ENCODE measurements around the gene MYCBPAP. TPM values are rescaled to one million over a fixed set of nuclear protein-coding genes. Genes with fewer than 3 reads are reported as not detected.
A peak's percentile ranks its signal among the peaks of the same experiment; 100 is the strongest.

MYCBPAP gene
- total and polyA plus RNA-seq, 5 experiments from 2014 or later: 0.80 to 2.6 (median 1.3) TPM; not detected in 1

DNA sequence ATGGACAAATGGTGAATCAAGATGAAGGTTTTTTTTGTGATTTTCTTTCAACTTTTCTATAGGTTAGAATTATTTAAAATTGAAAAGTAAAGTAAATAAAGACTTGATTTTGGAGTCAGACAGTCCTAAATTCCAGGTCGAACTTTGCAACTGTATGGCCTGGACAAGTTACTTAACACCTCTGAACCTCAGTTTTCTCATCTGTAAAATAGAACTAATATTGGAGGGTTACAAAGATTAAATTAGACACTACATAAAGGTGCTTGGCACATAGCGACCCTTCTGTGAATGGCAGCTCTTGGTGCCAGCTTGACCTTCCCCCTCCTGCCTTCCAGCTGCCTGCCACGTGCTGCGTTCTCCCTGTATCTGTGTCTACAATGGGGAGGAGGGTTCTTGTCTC lies 26.6 kb upstream of the MYCBPAP start:
- peaks cover 0 to 1% (median 0%) of the 10 kb centered on the region in 5 donors for H3K27me3 Mint-ChIP-seq
- no peaks in the 10 kb centered on the region for H3K9me3 Mint-ChIP-seq
- ATAC-seq (no peak), DNase-seq (no peak)
- peaks cover 0 to 47% (median 16%) of the 10 kb centered on the region in 3 donors for H3K36me3 Mint-ChIP-seq
- POLR2A ChIA-PET: no interaction called here
- H3K4me3 Mint-ChIP-seq: peak overlapping the region in 1 of 10 donors; percentile 41
- no peak overlapping the region for H3K27ac Mint-ChIP-seq
- peaks cover 11 to 34% (median 29%) of the 10 kb centered on the region in 4 donors for H3K4me1 Mint-ChIP-seq

DNA sequence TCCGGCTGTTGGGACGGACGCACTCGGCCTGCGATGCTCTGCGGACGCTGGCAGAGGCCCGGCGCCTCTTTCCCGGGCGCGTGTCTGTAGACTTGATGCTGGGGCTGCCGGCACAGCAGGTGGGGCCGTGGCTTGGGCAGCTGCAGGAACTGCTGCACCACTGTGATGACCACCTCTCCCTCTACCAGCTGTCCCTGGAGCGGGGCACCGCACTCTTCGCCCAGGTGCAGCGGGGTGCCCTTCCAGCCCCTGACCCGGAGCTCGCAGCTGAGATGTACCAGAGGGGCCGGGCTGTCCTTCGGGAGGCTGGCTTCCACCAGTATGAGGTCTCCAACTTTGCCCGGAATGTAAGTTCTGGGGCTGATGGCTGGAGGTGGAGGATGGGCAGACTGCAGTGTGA lies 26.1 kb upstream of the MYCBPAP start:
- Mint-ChIP-seq H3K9me3 (no peaks in the 10 kb centered on the region), H3K4me3 (peak overlapping the region in 1 of 10 donors; percentile 41), H3K27ac (peak overlapping the region in 3 of 10 donors; percentile 7 to 79 (median 48)), H3K36me3 (peaks cover 0 to 47% (median 16%) of the 10 kb centered on the region in 3 donors), H3K27me3 (no peaks in the 10 kb centered on the region), H3K4me1 (peaks cover 11 to 34% (median 29%) of the 10 kb centered on the region in 4 donors)
- POLR2A ChIA-PET: no interaction called here
- ATAC-seq (no peak), DNase-seq (no peak)

DNA sequence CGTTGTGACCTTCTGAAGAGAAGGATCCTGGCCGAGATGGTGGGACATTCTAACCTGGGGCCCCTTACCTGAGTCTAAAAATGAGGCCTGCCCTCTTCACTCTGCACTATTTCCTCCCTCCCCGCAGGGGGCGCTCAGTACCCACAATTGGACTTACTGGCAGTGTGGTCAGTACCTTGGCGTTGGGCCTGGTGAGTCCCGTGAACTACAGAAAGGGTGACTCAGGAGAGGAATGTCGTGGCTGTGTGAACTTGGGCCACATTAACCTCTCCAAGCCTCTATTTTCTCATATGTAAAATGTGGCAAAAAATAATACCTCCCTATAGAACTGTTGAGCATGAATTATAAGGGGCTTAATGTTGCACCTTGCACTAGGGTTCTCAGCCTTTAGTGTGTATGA lies 25.7 kb upstream of the MYCBPAP start:
- H3K4me3 Mint-ChIP-seq: no peak overlapping the region
- no peaks in the 10 kb centered on the region for H3K9me3 Mint-ChIP-seq
- peaks cover 11 to 34% (median 29%) of the 10 kb centered on the region in 4 donors for H3K4me1 Mint-ChIP-seq
- peak; percentile 37 to 80 (median 61) for DNase-seq
- ATAC-seq: no peak
- POLR2A ChIA-PET: no interaction called here
- H3K36me3 Mint-ChIP-seq: peaks cover 0 to 47% (median 16%) of the 10 kb centered on the region in 3 donors
- peak overlapping the region in 7 of 10 donors; percentile 14 to 79 (median 48) for H3K27ac Mint-ChIP-seq
- no peaks in the 10 kb centered on the region for H3K27me3 Mint-ChIP-seq

DNA sequence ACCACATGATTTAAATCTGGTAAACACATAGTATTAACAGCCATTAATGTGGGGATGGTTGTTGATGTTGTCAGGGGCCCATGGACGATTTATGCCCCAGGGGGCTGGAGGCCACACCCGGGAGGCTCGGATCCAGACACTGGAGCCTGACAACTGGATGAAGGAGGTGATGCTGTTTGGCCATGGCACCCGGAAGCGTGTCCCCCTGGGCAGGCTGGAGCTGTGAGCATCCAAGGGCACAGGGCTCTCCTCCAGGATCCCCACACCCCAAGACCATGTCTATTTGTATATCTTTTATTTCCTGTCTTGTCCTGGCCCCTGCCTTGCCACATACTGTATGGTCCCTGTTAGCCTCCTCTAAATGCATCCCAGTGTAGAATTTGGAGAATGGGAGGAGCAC lies 25.0 kb upstream of the MYCBPAP start:
- peaks cover 8 to 28% (median 25%) of the 10 kb centered on the region in 4 donors for H3K4me1 Mint-ChIP-seq
- peak overlapping the region in 1 of 10 donors; percentile 33 for H3K27ac Mint-ChIP-seq
- ATAC-seq: no peak
- H3K27me3 Mint-ChIP-seq: no peaks in the 10 kb centered on the region
- peak in 1 of 10 donors; percentile 36 for DNase-seq
- peaks cover 0 to 48% (median 16%) of the 10 kb centered on the region in 3 donors for H3K36me3 Mint-ChIP-seq
- H3K9me3 Mint-ChIP-seq: no peaks in the 10 kb centered on the region
- H3K4me3 Mint-ChIP-seq: no peak overlapping the region
- POLR2A ChIA-PET: interaction anchor here (1.2 kb wide), 1 partner anchor 86 kb away, joined by 3 read pairs; the partner anchor contains the start of gene LRRC59

DNA sequence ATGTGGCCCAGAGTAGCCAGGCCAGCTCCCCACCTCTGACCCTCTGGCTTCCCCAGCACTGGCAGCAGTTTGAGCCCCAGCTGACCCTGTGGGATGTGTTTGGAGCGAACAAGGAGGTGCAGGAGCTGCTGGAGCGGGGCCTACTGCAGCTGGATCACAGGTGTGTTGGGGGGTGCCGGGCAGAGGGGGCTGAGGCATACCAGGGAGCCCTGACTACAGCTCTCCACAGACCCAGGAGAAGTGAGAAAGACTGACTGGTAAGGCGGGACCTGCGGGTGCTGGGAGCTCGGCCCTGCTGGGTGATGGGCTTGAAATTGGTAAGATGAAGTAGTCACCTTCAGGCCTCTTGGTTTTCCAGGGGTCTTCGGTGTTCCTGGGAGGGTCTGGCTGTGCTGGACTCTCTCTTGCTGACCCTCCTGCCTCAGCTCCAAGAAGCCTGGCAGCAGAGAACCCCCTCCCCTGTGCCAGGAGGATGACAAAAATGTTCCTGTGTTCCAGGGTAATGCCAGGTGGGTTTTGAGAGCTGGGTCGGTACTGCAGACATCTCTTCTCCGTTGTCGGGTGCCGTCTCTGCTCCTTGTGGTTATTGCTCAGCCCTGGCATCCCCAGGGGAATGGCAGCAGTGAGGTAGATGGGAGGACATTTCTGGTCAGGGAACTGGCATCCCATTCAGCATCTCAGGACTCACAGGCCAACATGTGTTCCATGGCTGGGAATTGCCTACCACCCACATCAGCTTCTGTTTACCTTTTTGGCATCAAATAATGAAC lies 23.7 kb upstream of the MYCBPAP start:
- Mint-ChIP-seq H3K27me3 (no peaks in the 10 kb centered on the region), H3K36me3 (peaks cover 0 to 48% (median 16%) of the 10 kb centered on the region in 3 donors), H3K27ac (peak overlapping the region in 2 of 10 donors; percentile 10 to 24), H3K4me3 (no peak overlapping the region), H3K4me1 (peaks cover 6 to 22% (median 18%) of the 10 kb centered on the region in 4 donors), H3K9me3 (no peaks in the 10 kb centered on the region)
- DNase-seq (no peak), ATAC-seq (no peak)
- POLR2A ChIA-PET: interaction anchor here (1.2 to 1.3 kb wide), 2 partner anchors 27 to 88 kb away, joined by 3 read pairs; partner anchors contain the start of gene LRRC59

DNA sequence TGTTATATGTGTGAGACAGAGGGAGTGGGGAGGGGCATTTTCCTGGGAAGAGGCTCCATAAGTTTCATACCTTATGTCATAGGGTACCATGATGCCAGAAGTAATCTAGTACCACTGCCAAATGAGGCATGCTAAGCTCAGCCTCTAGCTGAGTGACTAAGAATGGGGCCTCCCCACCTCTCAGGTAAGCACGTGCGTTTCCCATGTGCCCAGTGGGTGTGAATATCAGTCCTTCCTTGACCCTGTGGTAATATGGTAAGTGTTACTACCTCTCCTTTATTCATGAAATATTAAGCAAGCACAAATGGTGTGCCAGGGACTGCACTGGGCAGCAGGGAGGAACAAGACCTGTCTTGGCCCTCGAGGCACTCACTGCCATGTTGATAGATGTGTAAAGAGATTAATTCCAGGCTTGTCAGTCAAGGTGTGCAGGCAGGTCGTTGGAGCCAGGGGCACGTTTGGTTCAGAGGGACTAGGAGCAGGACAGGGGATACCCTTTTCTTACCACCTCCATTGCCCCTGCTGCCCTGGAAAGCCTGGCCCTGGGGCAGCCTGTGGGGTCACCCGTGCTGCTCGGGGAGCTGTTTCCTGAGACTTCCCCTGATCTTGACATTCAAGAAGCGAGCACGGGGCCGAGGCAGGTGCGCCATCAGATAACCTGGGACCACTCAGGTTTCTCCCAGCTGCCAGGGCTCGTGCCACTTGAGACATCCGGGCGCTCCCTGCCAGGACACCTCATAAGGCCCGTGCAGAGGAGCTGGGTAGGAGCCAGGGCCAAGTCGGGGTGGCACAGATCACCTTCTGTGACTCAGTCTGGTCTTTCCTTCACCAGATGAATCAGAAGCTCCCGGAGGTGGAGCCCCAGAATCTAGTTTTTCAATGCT lies 20.8 kb upstream of the MYCBPAP start:
- POLR2A ChIA-PET: interaction anchor here (0.6 kb wide), 1 partner anchor 854 kb away, joined by 3 read pairs; no protein-coding TSS in a partner anchor
- Mint-ChIP-seq H3K27me3 (no peaks in the 10 kb centered on the region), H3K4me3 (no peak overlapping the region), H3K36me3 (peaks cover 0 to 37% (median 14%) of the 10 kb centered on the region in 3 donors), H3K4me1 (peaks cover 0 to 4% (median 3%) of the 10 kb centered on the region in 4 donors), H3K27ac (peak overlapping the region in 2 of 10 donors; percentile 11 to 62), H3K9me3 (no peaks in the 10 kb centered on the region)
- no peak for ATAC-seq
- no peak for DNase-seq

DNA sequence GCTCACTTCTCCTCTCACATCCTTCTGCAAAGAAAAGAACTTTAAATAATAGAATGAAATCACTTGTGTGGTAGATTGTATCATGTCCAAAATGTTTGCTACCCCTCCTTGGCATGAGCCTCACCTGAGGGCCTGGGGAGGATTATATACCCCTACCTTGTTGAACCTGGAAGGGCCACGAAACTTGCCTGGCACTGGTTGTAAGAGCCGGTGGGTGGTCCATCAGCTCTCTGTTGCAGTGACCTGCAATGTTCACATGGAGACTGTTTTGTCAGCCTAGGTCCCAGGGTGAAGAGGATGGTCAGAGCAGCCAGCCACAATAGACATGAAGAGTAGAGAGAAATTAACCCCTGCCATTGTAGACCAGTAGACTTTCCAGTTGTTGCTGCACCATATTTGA lies 19.4 kb upstream of the MYCBPAP start:
- H3K9me3 Mint-ChIP-seq: no peaks in the 10 kb centered on the region
- H3K27ac Mint-ChIP-seq: peak overlapping the region in 2 of 10 donors; percentile 46 to 53
- peaks cover 0 to 24% (median 8%) of the 10 kb centered on the region in 3 donors for H3K36me3 Mint-ChIP-seq
- H3K4me3 Mint-ChIP-seq: no peak overlapping the region
- no peak for DNase-seq
- H3K27me3 Mint-ChIP-seq: no peaks in the 10 kb centered on the region
- H3K4me1 Mint-ChIP-seq: peaks cover 0 to under 1% (median 0%) of the 10 kb centered on the region in 4 donors
- ATAC-seq: no peak
- POLR2A ChIA-PET: no interaction called here

DNA sequence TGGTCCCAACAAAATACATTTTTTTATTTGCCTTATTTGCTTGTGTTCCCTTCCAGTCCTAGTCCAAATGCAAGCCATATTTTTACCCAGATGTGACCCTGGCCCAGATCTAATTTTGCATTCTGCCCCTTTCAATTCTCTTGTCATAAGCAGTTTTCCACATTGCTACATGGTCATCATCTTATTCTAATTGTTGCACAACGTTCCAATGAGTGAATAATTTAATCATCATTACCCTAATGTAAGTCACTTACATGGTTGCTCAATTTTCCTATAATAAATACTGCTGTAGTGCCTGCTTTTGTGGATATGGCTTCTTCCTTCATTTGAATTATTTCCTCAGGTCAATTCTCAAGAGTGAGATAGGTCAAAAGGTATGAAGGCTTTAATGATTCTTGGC lies 16.7 kb upstream of the MYCBPAP start:
- POLR2A ChIA-PET: no interaction called here
- H3K27ac Mint-ChIP-seq: no peak overlapping the region
- H3K9me3 Mint-ChIP-seq: no peaks in the 10 kb centered on the region
- H3K4me3 Mint-ChIP-seq: no peak overlapping the region
- H3K27me3 Mint-ChIP-seq: no peaks in the 10 kb centered on the region
- peaks cover 0 to 2% (median 0%) of the 10 kb centered on the region in 4 donors for H3K4me1 Mint-ChIP-seq
- ATAC-seq (no peak), DNase-seq (no peak)
- H3K36me3 Mint-ChIP-seq: peaks cover 0 to 2% (median 0%) of the 10 kb centered on the region in 3 donors

DNA sequence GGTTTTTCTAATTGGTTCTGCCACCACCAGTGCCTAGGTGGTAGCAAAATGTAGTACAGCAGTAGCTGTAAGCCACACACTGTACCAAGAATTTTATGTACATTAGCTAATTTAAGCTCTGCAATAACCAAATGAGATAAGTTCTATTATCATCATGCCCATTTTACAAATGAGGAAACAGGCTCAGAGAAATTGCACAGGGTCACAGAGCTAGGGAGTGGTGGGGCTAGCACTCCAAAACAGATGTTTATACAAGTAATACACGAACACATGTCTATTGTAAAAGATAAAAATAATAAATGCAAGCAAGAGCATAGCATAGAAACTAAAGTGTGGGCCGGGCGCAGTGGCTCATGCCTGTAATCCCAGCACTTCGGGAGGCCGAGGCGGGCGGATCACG lies 16.0 kb upstream of the MYCBPAP start:
- ATAC-seq (no peak), DNase-seq (no peak)
- Mint-ChIP-seq H3K4me1 (peaks cover 0 to 2% (median 0%) of the 10 kb centered on the region in 4 donors), H3K27ac (no peak overlapping the region), H3K36me3 (peaks cover 0 to 2% (median 0%) of the 10 kb centered on the region in 3 donors), H3K4me3 (no peak overlapping the region), H3K27me3 (no peaks in the 10 kb centered on the region), H3K9me3 (no peaks in the 10 kb centered on the region)
- POLR2A ChIA-PET: no interaction called here

DNA sequence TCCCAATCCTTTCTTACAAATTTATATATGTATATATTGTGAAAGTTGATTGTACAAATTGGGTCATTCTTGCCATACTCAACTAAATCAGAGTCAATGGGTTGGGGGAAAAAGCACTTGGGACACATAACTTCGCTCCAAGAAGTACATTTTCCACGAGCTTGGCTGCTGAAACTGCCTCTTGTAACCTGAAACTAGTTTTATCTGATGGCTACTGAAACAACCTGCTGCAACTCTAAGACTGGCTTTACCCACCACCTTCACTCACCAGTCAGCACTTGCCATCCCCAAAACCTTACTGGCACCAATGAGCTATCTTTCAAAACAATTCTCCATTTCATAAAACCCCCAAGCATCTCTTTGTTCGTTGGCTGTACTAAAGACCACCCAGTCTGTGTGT lies 14.5 kb upstream of the MYCBPAP start:
- no peaks in the 10 kb centered on the region for H3K9me3 Mint-ChIP-seq
- H3K4me3 Mint-ChIP-seq: no peak overlapping the region
- ATAC-seq (no peak), DNase-seq (no peak)
- H3K27ac Mint-ChIP-seq: no peak overlapping the region
- no peaks in the 10 kb centered on the region for H3K36me3 Mint-ChIP-seq
- POLR2A ChIA-PET: no interaction called here
- H3K4me1 Mint-ChIP-seq: peaks cover 0 to 2% (median 0%) of the 10 kb centered on the region in 4 donors
- no peaks in the 10 kb centered on the region for H3K27me3 Mint-ChIP-seq

DNA sequence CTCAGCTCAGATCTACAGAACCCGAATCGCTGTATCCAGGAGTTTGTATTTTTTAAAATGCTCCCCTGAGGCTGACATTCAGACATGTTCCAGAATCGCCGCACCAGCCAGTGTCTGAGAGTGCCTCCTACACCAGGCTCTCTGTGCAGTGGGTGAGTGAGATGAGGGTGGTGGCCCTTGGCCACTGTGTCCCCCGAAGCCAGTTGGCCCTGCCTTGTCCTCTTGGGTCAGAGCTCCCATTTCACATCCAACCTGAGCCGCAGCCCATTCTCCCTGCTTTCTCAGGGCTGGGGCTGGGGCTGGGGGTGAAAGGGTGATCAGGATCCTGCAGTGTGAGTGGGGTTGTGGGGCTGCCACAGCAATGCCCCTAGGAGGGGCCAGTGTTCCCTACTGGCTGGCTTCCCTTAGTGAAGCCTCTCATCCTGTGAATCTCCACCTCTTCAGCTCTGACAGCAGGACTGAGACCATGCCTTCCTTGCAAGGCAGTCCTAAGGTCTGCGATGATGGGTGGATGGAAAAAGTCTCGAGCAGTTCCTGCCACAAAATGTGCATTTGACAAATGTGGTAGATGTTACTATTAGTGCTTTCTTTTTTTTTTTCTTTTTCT lies 12.9 kb upstream of the MYCBPAP start:
- ATAC-seq (no peak), DNase-seq (no peak)
- Mint-ChIP-seq H3K9me3 (no peaks in the 10 kb centered on the region), H3K27me3 (no peaks in the 10 kb centered on the region), H3K27ac (peak overlapping the region in 1 of 10 donors; percentile 17), H3K4me1 (peaks cover 0 to 2% (median 0%) of the 10 kb centered on the region in 4 donors), H3K36me3 (no peaks in the 10 kb centered on the region), H3K4me3 (no peak overlapping the region)
- POLR2A ChIA-PET: no interaction called here

DNA sequence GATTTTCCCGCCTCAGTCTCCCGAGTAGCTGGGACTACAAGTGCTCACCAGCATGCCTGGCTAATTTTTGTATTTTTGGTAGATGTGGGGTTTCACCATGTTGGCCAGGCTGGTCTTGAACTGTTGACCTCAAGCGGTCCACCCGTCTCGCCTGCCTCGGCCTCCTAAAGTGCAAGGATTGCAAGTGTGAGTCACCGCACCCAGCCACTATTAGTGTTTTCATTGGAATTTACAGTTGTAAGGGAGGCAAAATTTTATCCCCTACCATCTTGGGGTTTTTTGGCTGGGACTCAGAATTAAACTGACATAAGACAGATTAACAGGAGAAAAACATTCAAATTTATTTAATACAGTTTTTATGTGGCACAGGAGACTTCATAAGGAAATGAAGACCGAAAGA lies 12.3 kb upstream of the MYCBPAP start:
- POLR2A ChIA-PET: interaction anchor here (0.6 to 0.8 kb wide), 3 partner anchors 9 to 419 kb away, joined by 3 to 4 read pairs (median 4); no protein-coding TSS in a partner anchor
- Mint-ChIP-seq H3K27ac (no peak overlapping the region), H3K27me3 (no peaks in the 10 kb centered on the region), H3K36me3 (no peaks in the 10 kb centered on the region), H3K9me3 (no peaks in the 10 kb centered on the region), H3K4me1 (peaks cover 0 to 2% (median 0%) of the 10 kb centered on the region in 4 donors), H3K4me3 (no peak overlapping the region)
- no peak for ATAC-seq
- DNase-seq: no peak
